ENCODE results near the gene HOXD10. TPM values are rescaled to one million over a fixed set of nuclear protein-coding genes. Genes with fewer than 3 reads are reported as not detected.

HOXD10 gene
- total and polyA plus RNA-seq, 4 donors = not detected

GRCh38 chr2:176082824-176083751, 33.5 kb upstream of the HOXD10 start:
- 7% methylated on average over 66 of the region's 66 CpGs for WGBS
- DNase-seq (ENCODE audit: low spot score) = no peak
- H3K9me3 ChIP-seq (ENCODE audit: control insufficient read depth in 4 of 4, low read length in 3 of 4) = peaks cover 0 to 29% (median 5%) of the 10 kb centered on the region in 4 donors
- no peak overlapping the region for H3K9ac ChIP-seq (ENCODE audit: low read depth in 1 of 2, low read length in 2 of 2)
- no peaks in the 10 kb centered on the region for H3K36me3 ChIP-seq (ENCODE audit: control insufficient read depth in 4 of 4, insufficient read depth in 3 of 4, low read depth in 1 of 4, low read length in 3 of 4)
- peaks cover 16 to 75% (median 39%) of the 10 kb centered on the region in 4 donors for H3K27me3 ChIP-seq (ENCODE audit: control insufficient read depth in 4 of 4, insufficient read depth in 4 of 4, low read length in 3 of 4)
- no peak overlapping the region for H3K4me3 ChIP-seq (ENCODE audit: low read depth in 1 of 3, low read length in 3 of 3)
- H3K4me1 ChIP-seq (ENCODE audit: control insufficient read depth in 4 of 4, insufficient read depth in 4 of 4, low read length in 3 of 4) = peaks cover 6 to 29% (median 13%) of the 10 kb centered on the region in 4 donors
- TF ChIP-seq HNF4A (conservative IDR thresholded peaks at IDR 0.05) = no peak
- no peak for TF ChIP-seq ATF3 (IDR thresholded peaks at IDR 0.05)
- no peak for TF ChIP-seq SP1 (IDR thresholded peaks at IDR 0.05)
- no peak overlapping the region for H3K27ac ChIP-seq (ENCODE audit: low read depth in 1 of 2, low read length in 2 of 2)

- no peak for DNase-seq (ENCODE audit: low spot score)
- H3K4me3 ChIP-seq (ENCODE audit: low read depth in 1 of 3, low read length in 3 of 3) = no peak within 1 kb of the TSS
- WGBS = 13% methylated on average over 27 of the region's 27 CpGs
- TF ChIP-seq HNF4A (conservative IDR thresholded peaks at IDR 0.05) (no peak), FOXA2 (IDR thresholded peaks at IDR 0.05) (no peak), MAX (IDR thresholded peaks at IDR 0.05) (no peak), JUND (IDR thresholded peaks at IDR 0.05) (no peak), EGR1 (IDR thresholded peaks at IDR 0.05; ENCODE audit: low read depth in 2 of 2) (no peak)
- peaks cover 11 to 34% (median 15%) of the 10 kb centered on the region in 4 donors for H3K4me1 ChIP-seq (ENCODE audit: control insufficient read depth in 4 of 4, insufficient read depth in 4 of 4, low read length in 3 of 4)
- H3K36me3 ChIP-seq (ENCODE audit: control insufficient read depth in 4 of 4, insufficient read depth in 3 of 4, low read depth in 1 of 4, low read length in 3 of 4) = no peaks in the 10 kb centered on the region
- peaks cover 0 to 29% (median 5%) of the 10 kb centered on the region in 4 donors for H3K9me3 ChIP-seq (ENCODE audit: control insufficient read depth in 4 of 4, low read length in 3 of 4)
- H3K9ac ChIP-seq (ENCODE audit: low read depth in 1 of 2, low read length in 2 of 2) = no peak within 1 kb of the TSS
- no peak within 1 kb of the TSS for H3K27ac ChIP-seq (ENCODE audit: low read depth in 1 of 2, low read length in 2 of 2)
- H3K27me3 ChIP-seq (ENCODE audit: control insufficient read depth in 4 of 4, insufficient read depth in 4 of 4, low read length in 3 of 4) = peaks cover 17 to 72% (median 38%) of the 10 kb centered on the region in 4 donors
Measured at GRCh38 chr2:176083796-176084261, 32.7 kb upstream of the HOXD10 start, which contains the start of gene EVX2. Gene EVX2, minus strand, starts transcription at chr2:176083962. Its CDS starts 186 bp downstream, at chr2:176083776.

- 6% methylated on average over 26 of the region's 26 CpGs for WGBS
- Histone ChIP-seq H3K27me3 (ENCODE audit: control insufficient read depth in 4 of 4, insufficient read depth in 4 of 4, low read length in 3 of 4) (peaks cover 17 to 71% (median 40%) of the 10 kb centered on the region in 4 donors), H3K9ac (ENCODE audit: low read depth in 1 of 2, low read length in 2 of 2) (no peak overlapping the region), H3K4me3 (ENCODE audit: low read depth in 1 of 3, low read length in 3 of 3) (no peak overlapping the region), H3K4me1 (ENCODE audit: control insufficient read depth in 4 of 4, insufficient read depth in 4 of 4, low read length in 3 of 4) (peaks cover 11 to 28% (median 15%) of the 10 kb centered on the region in 4 donors), H3K36me3 (ENCODE audit: control insufficient read depth in 4 of 4, insufficient read depth in 3 of 4, low read depth in 1 of 4, low read length in 3 of 4) (no peaks in the 10 kb centered on the region), H3K9me3 (ENCODE audit: control insufficient read depth in 4 of 4, low read length in 3 of 4) (peaks cover 0 to 29% (median 5%) of the 10 kb centered on the region in 4 donors), H3K27ac (ENCODE audit: low read depth in 1 of 2, low read length in 2 of 2) (no peak overlapping the region)
- DNase-seq (ENCODE audit: low spot score) = no peak
- TF ChIP-seq ZBTB33 (IDR thresholded peaks at IDR 0.05) (no peak), FOXA2 (IDR thresholded peaks at IDR 0.05) (no peak), TAF1 (conservative IDR thresholded peaks at IDR 0.05) (no peak), CTCF (IDR thresholded peaks at IDR 0.05; ENCODE audit: low read depth, low read length, missing input control) (no peak), FOXA1 (IDR thresholded peaks at IDR 0.05) (no peak), HNF4A (conservative IDR thresholded peaks at IDR 0.05) (no peak), EGR1 (IDR thresholded peaks at IDR 0.05; ENCODE audit: low read depth in 2 of 2) (no peak), NR2F2 (IDR thresholded peaks at IDR 0.05) (no peak), MAX (IDR thresholded peaks at IDR 0.05) (no peak), HNF4G (IDR thresholded peaks at IDR 0.05) (no peak), RXRA (IDR thresholded peaks at IDR 0.05) (no peak), ATF3 (IDR thresholded peaks at IDR 0.05) (no peak), REST (IDR thresholded peaks at IDR 0.05) (no peak), GABPA (IDR thresholded peaks at IDR 0.05 in 1 of 2, conservative IDR thresholded peaks at IDR 0.05 in 1 of 2) (no peak), JUND (IDR thresholded peaks at IDR 0.05) (no peak)
Measured at GRCh38 chr2:176084611-176085119, 31.9 kb upstream of the HOXD10 start.
